Esophagus muscularis mucosa (tissue), 4 donors: Measurements from ENCODE around the gene PCED1B.

Experiments used
- EP300 ChIP-seq: sonication (generic); formaldehyde crosslinking; IDR thresholded peaks from one replicate; pipeline ENCODE4 v1.6.1; 2017; ENCODE audit warnings: antibody characterized with exemption
- POLR2A ChIP-seq: fragments of 450-650 bp; IDR thresholded peaks from one replicate; pipeline ENCODE4 v1.6.1; 2017; ENCODE audit warnings: antibody characterized with exemption, moderate library complexity, mild to moderate bottlenecking, low read depth
- POLR2AphosphoS5 ChIP-seq, 2 donors: sonication (generic); formaldehyde crosslinking; IDR thresholded peaks; one replicate each; pipeline ENCODE4 v1.6.1; 2017; ENCODE audit warnings: antibody characterized with exemption in 2 of 2
- TF ChIP-seq, protein P1 (sequence below), 3 experiments: fragments of 200-600 bp in 2 of 3; fragments of 450-650 bp in 1 of 3; sonication (generic) in 2 of 3; IDR thresholded peaks; one replicate each; pipeline ENCODE4 v1.5.1; 2017 to 2019; ENCODE audit warnings: antibody characterized with exemption in 3 of 3, mild to moderate bottlenecking in 2 of 3, moderate library complexity in 1 of 3

GRCh38 chr12:47070310-47070709, 9.1 kb upstream of the PCED1B start:
- TF ChIP-seq POLR2A (no peak), POLR2AphosphoS5 (IDR thresholded peaks at IDR 0.05) (no peak), EP300 (no peak)
- TF ChIP-seq, protein P1, sequence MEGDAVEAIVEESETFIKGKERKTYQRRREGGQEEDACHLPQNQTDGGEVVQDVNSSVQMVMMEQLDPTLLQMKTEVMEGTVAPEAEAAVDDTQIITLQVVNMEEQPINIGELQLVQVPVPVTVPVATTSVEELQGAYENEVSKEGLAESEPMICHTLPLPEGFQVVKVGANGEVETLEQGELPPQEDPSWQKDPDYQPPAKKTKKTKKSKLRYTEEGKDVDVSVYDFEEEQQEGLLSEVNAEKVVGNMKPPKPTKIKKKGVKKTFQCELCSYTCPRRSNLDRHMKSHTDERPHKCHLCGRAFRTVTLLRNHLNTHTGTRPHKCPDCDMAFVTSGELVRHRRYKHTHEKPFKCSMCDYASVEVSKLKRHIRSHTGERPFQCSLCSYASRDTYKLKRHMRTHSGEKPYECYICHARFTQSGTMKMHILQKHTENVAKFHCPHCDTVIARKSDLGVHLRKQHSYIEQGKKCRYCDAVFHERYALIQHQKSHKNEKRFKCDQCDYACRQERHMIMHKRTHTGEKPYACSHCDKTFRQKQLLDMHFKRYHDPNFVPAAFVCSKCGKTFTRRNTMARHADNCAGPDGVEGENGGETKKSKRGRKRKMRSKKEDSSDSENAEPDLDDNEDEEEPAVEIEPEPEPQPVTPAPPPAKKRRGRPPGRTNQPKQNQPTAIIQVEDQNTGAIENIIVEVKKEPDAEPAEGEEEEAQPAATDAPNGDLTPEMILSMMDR (IDR thresholded peaks at IDR 0.05), result no peak
